CD4-positive, CD25-positive, alpha-beta regulatory T cell (primary cell): ENCODE results near the gene SLC2A4RG. TPM values are rescaled to one million over a fixed set of nuclear protein-coding genes. Genes with fewer than 3 reads are reported as not detected.

Source experiments
- ATAC-seq, 2 donors: fragments of 150-1000 bp; cut with Tn5 transposase; one replicate each; pipeline ENCODE4 v1.10.0; 2021; ENCODE audit warnings: low read depth in 2 of 2, moderate number of reproducible peaks in 2 of 2, moderate library complexity in 1 of 2
- DNase-seq, 3 donors: peaks; one replicate each; pipeline versions ENCODE4 v3.0.0 to v3.0.0-alpha.2; 2012 to 2022; ENCODE audit warnings: mixed read lengths in 1 of 3
- H3K27ac ChIP-seq: one replicate; pipeline ENCODE4 v1.7.0; 2013; ENCODE audit warnings: mild to moderate bottlenecking, low read length; ENCODE audit not compliant: insufficient read depth, poor library complexity, severe bottlenecking
- H3K27me3 ChIP-seq: one replicate; pipeline ENCODE4 v1.7.0; 2013; ENCODE audit warnings: low read length; ENCODE audit not compliant: control insufficient read depth, insufficient read depth
- H3K36me3 ChIP-seq: one replicate; pipeline ENCODE4 v1.7.0; 2013; ENCODE audit warnings: mild to moderate bottlenecking, low read length, moderate library complexity; ENCODE audit not compliant: control insufficient read depth, insufficient read depth
- H3K4me1 ChIP-seq: 2 replicates; pipeline ENCODE4 v1.7.0; 2013; ENCODE audit warnings: mild to moderate bottlenecking, low read length; ENCODE audit not compliant: insufficient read depth, control insufficient read depth, poor library complexity, severe bottlenecking
- H3K4me3 ChIP-seq: one replicate; pipeline ENCODE4 v1.7.0; 2013; ENCODE audit warnings: low read depth, mild to moderate bottlenecking, low read length, moderate library complexity
- H3K9me3 ChIP-seq, 2 experiments: 1 replicate in 1 of 2; 2 replicates in 1 of 2; pipeline ENCODE4 v1.7.0; 2013; ENCODE audit warnings: low read length in 2 of 2, mild to moderate bottlenecking in 1 of 2, moderate library complexity in 1 of 2; ENCODE audit not compliant: control insufficient read depth in 2 of 2
- H3K27ac Mint-ChIP-seq, 3 donors: one replicate each; pipeline ENCODE4 v1.8.0; 2020 to 2022; ENCODE audit warnings: mild to moderate bottlenecking in 3 of 3, mixed read lengths in 3 of 3, moderate library complexity in 2 of 3
- H3K27me3 Mint-ChIP-seq: one replicate; pipeline ENCODE4 v1.8.0; 2022; ENCODE audit warnings: mild to moderate bottlenecking, mixed read lengths
- H3K36me3 Mint-ChIP-seq: one replicate; pipeline ENCODE4 v1.8.0; 2020; ENCODE audit warnings: mixed read lengths
- H3K4me1 Mint-ChIP-seq, 4 donors: one replicate each; pipeline ENCODE4 v1.8.0; 2020 to 2022; ENCODE audit warnings: mixed read lengths in 4 of 4, mild to moderate bottlenecking in 1 of 4
- H3K4me3 Mint-ChIP-seq, 4 donors: one replicate each; pipeline ENCODE4 v1.8.0; 2020 to 2022; ENCODE audit warnings: mild to moderate bottlenecking in 4 of 4, mixed read lengths in 4 of 4, moderate library complexity in 3 of 4
- H3K9me3 Mint-ChIP-seq, 7 donors: one replicate each; pipeline ENCODE4 v1.8.0; 2020 to 2022; ENCODE audit warnings: mixed read lengths in 7 of 7, mild to moderate bottlenecking in 3 of 7, moderate library complexity in 2 of 7
- polyA plus RNA-seq, 4 donors: library from polyadenylated mRNA; unstranded; fragments of 300-500 nt; fragmentation: Illumina TruSeq; gene quantifications; one replicate each; pipeline ENCODE4 v1.2.3, GENCODE V29; 2021
- total RNA-seq: library from RNA; stranded (reverse); gene quantifications from one replicate; pipeline ENCODE4 v1.2.3, GENCODE V29; 2022

Gene SLC2A4RG
- total and polyA plus RNA-seq, 5 donors from 2014 or later, result 2.9 to 110 (median 4.8) TPM

DNA sequence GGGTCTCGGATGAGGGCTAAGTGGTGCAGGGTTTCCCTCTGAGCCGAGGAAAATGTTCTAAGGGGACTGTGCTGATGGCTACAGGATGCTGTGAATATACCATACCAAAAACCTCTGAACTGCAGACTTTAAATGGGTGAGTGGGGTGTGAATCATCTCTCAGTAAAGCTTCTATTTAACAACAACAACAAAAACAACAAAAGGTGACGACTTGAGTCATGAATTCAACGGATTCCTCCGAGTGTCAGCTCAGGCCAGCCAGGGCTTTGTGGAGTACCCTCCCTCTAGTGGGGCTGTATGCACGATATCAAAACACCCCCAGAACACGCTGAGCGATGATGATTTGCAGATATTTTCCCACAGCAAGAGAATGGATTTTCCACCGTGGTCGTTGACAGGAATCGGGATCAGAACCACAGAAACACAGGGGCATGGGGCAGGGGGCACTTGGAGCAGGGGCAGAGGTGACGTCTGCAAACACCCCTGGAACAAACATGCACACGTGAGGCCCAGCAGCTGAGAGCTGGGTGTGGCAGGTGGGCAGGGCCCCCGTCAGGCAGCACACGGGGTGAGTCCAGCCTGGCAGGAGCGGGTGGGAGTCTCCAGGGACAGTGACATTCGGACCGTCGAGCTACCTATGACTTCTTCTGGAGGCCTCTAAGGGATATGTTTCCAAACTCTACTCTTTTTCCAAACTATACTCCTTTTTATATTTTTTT lies 38.6 kb downstream of the SLC2A4RG start:
- Mint-ChIP-seq H3K27ac (peak overlapping the region in 1 of 3 donors; percentile 32), H3K36me3 (no peaks in the 10 kb centered on the region), H3K4me3 (no peak overlapping the region), H3K9me3 (peaks cover 0 to 1% (median 0%) of the 10 kb centered on the region in 7 donors), H3K4me1 (peaks cover 0 to 16% (median 6%) of the 10 kb centered on the region in 4 donors), H3K27me3 (no peaks in the 10 kb centered on the region)
- ATAC-seq (no peak), DNase-seq (no peak)
- H3K4me3 ChIP-seq, result no peak overlapping the region
- no peaks in the 10 kb centered on the region for H3K36me3 ChIP-seq
- H3K27me3 ChIP-seq, result no peaks in the 10 kb centered on the region
- no peak overlapping the region for H3K27ac ChIP-seq
- no peaks in the 10 kb centered on the region for H3K4me1 ChIP-seq
- H3K9me3 ChIP-seq, result no peaks in the 10 kb centered on the region

DNA sequence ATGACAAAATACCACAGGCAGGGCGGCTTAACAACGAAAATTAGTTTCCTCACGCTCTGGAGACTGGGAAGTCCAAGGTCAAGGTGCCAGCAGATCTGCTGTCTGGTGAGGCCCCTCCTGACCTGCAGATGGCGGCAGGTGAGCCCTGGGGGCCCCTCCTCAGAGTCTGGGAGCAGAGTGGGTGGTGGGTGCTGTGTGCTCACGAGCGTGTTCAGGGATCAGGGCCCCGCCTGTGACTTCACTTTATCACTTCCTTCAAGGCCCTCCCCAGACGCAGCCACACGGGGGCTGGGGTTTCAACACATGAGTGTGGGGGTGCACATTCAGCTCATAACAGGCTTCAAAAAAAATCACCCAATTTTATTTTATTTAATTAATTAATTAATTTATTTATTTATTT lies 39.3 kb downstream of the SLC2A4RG start:
- H3K9me3 Mint-ChIP-seq, result peaks cover 0 to 1% (median 0%) of the 10 kb centered on the region in 7 donors
- no peaks in the 10 kb centered on the region for H3K36me3 Mint-ChIP-seq
- no peak overlapping the region for H3K27ac Mint-ChIP-seq
- Histone ChIP-seq H3K36me3 (no peaks in the 10 kb centered on the region), H3K27ac (no peak overlapping the region), H3K9me3 (no peaks in the 10 kb centered on the region), H3K4me3 (no peak overlapping the region), H3K4me1 (no peaks in the 10 kb centered on the region), H3K27me3 (no peaks in the 10 kb centered on the region)
- ATAC-seq, result no peak
- H3K4me1 Mint-ChIP-seq, result peaks cover 0 to 16% (median 6%) of the 10 kb centered on the region in 4 donors
- DNase-seq, result no peak
- no peak overlapping the region for H3K4me3 Mint-ChIP-seq
- H3K27me3 Mint-ChIP-seq, result no peaks in the 10 kb centered on the region

DNA sequence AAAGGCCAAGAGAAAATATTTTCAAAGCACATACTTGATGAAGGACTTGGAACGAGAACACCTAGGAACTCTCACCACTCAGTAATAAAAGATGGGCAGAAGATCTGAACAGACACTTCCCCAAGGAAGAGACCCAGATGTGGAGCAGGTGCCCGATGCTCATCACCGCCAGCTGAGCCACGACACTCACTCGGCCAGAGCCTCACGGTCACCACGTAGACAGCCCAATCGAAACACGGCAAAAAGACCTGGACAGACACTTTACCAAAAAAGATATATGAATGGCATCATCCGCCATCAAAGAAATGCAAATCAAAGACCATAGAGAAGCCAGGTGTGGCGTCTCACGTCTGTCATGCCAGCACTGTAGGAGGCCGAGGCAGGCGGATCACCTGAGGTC lies 41.6 kb downstream of the SLC2A4RG start:
- H3K27ac Mint-ChIP-seq, result peak overlapping the region in 1 of 3 donors; percentile 81
- H3K4me3 ChIP-seq, result no peak overlapping the region
- no peak for DNase-seq
- H3K4me3 Mint-ChIP-seq, result peak overlapping the region in 1 of 4 donors; percentile 76
- no peaks in the 10 kb centered on the region for H3K9me3 ChIP-seq
- H3K4me1 ChIP-seq, result peaks cover 3% of the 10 kb centered on the region
- ATAC-seq, result no peak
- H3K27ac ChIP-seq, result no peak overlapping the region
- H3K9me3 Mint-ChIP-seq, result peaks cover 0 to 1% (median 0%) of the 10 kb centered on the region in 7 donors
- peaks cover 4% of the 10 kb centered on the region for H3K27me3 Mint-ChIP-seq
- H3K27me3 ChIP-seq, result no peaks in the 10 kb centered on the region
- peaks cover 0 to 10% (median 6%) of the 10 kb centered on the region in 4 donors for H3K4me1 Mint-ChIP-seq
- H3K36me3 ChIP-seq, result no peaks in the 10 kb centered on the region
- no peaks in the 10 kb centered on the region for H3K36me3 Mint-ChIP-seq

DNA sequence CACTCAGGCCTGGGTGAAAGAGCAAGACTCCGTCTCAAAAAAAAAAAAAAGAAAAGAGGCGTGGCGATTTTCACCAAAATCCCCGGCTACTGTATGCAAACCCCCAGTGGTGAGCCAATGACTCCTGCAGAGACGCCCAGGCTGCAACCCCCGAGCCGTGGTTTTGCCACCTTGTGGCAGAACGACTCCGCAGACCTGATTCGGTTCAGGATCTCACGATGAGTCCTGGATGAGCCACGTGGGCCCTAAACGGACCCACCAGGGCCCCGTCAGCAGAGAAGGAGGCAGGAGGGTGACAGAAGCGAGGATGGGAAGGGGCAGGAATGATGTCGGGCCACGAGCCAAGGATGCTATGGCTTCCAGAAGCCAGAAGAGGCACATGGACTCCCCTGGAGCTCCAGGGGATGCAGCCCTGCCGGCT lies 42.5 kb downstream of the SLC2A4RG start:
- Histone ChIP-seq H3K27ac (no peak overlapping the region), H3K4me1 (peaks cover 5% of the 10 kb centered on the region), H3K36me3 (no peaks in the 10 kb centered on the region), H3K27me3 (no peaks in the 10 kb centered on the region), H3K4me3 (no peak overlapping the region), H3K9me3 (no peaks in the 10 kb centered on the region)
- H3K4me1 Mint-ChIP-seq, result peaks cover 0 to 15% (median 6%) of the 10 kb centered on the region in 4 donors
- H3K36me3 Mint-ChIP-seq, result no peaks in the 10 kb centered on the region
- H3K27ac Mint-ChIP-seq, result peak overlapping the region; percentile 43 to 75 (median 64)
- peak; percentile 35 to 76 (median 62) for DNase-seq
- H3K4me3 Mint-ChIP-seq, result no peak overlapping the region
- H3K27me3 Mint-ChIP-seq, result peaks cover 5% of the 10 kb centered on the region
- peaks cover 0 to 2% (median 0%) of the 10 kb centered on the region in 7 donors for H3K9me3 Mint-ChIP-seq
- peak; percentile 34 to 58 for ATAC-seq

DNA sequence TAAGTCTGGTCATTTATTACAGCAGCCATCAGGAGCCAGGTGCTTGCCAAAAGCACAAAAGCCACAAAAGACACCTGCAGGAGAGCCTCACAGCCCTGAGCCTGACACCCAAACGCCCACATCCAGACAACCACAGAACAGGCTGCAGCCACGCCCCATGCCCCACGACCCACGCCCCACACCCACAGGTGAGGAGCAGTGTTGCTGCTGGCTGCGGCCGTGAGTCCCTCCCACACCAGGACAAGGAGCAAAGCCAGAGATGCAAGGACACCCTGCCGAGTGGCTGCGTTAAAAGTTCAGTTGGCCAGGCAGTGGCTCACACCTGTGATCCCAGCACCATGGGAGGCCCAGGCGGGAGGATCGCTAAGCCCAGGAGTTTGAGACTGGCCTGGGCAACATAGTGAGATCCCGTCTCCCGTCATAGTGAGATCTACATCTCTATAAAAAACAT lies 43.0 kb downstream of the SLC2A4RG start:
- no peaks in the 10 kb centered on the region for H3K27me3 ChIP-seq
- H3K36me3 ChIP-seq, result no peaks in the 10 kb centered on the region
- Mint-ChIP-seq H3K27me3 (peaks cover 7% of the 10 kb centered on the region), H3K4me1 (peaks cover 0 to 15% (median 6%) of the 10 kb centered on the region in 4 donors), H3K4me3 (no peak overlapping the region), H3K36me3 (no peaks in the 10 kb centered on the region), H3K27ac (peak overlapping the region in 2 of 3 donors; percentile 43 to 75), H3K9me3 (peaks cover 0 to 1% (median 0%) of the 10 kb centered on the region in 7 donors)
- H3K4me1 ChIP-seq, result peaks cover 5% of the 10 kb centered on the region
- DNase-seq (peak in 1 of 3 donors; percentile 11), ATAC-seq (no peak)
- H3K27ac ChIP-seq, result no peak overlapping the region
- H3K4me3 ChIP-seq, result no peak overlapping the region
- H3K9me3 ChIP-seq, result no peaks in the 10 kb centered on the region

DNA sequence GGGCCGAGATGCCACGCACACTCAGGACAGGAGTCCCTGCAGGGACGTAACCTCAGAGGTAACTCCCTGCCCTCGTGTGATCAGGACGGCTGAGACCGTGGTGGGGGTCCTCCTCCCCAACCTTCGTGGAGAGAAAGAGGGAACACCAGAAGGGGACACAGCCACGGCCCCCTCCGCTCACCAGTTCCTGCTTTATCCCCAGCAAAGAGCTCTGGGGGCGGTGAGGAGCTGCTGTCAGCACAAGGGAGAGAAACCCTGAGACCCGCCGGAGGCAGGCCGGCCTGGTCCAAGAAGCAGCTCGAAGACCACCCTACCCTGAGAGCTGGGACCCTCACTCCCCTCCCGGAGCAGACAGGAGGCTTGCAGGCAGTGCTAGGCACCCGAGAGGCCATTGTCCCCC lies 44.4 kb downstream of the SLC2A4RG start:
- Mint-ChIP-seq H3K4me1 (peaks cover 0 to 15% (median 6%) of the 10 kb centered on the region in 4 donors), H3K4me3 (no peak overlapping the region), H3K27ac (no peak overlapping the region), H3K27me3 (peaks cover 12% of the 10 kb centered on the region), H3K36me3 (no peaks in the 10 kb centered on the region), H3K9me3 (peaks cover 0 to 1% (median 0%) of the 10 kb centered on the region in 7 donors)
- H3K27ac ChIP-seq, result no peak overlapping the region
- no peaks in the 10 kb centered on the region for H3K9me3 ChIP-seq
- no peaks in the 10 kb centered on the region for H3K27me3 ChIP-seq
- no peak overlapping the region for H3K4me3 ChIP-seq
- H3K4me1 ChIP-seq, result peaks cover 5% of the 10 kb centered on the region
- H3K36me3 ChIP-seq, result no peaks in the 10 kb centered on the region
- DNase-seq, result no peak
- ATAC-seq, result no peak

DNA sequence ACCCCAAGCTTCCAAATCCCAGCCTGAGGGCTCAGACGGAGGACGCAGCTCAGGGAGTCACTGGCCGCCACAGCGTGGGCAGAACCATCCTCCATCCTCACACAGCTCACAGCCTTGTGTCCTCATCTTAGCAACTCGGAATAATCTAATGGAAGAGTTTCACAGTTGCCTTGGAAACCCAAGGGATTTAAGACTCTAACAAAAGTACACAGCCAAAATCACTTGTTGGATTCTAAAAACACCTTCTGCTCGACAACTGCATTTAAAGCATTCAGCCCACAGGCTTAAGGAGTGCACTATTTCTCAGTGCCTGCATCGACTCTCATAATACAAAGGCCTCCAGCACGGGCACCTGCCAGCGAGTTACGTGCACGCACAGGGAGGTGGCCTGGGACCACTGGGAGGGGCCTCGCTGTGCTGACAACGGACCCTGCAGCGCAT lies 46.1 kb downstream of the SLC2A4RG start:
- H3K27me3 ChIP-seq, result no peaks in the 10 kb centered on the region
- DNase-seq (no peak), ATAC-seq (no peak)
- H3K9me3 ChIP-seq, result no peaks in the 10 kb centered on the region
- no peak overlapping the region for H3K27ac Mint-ChIP-seq
- no peak overlapping the region for H3K4me3 ChIP-seq
- no peak overlapping the region for H3K4me3 Mint-ChIP-seq
- no peak overlapping the region for H3K27ac ChIP-seq
- H3K4me1 Mint-ChIP-seq, result peaks cover 0 to 15% (median 6%) of the 10 kb centered on the region in 4 donors
- H3K9me3 Mint-ChIP-seq, result peaks cover 0 to 1% (median 0%) of the 10 kb centered on the region in 7 donors
- peaks cover 5% of the 10 kb centered on the region for H3K4me1 ChIP-seq
- H3K27me3 Mint-ChIP-seq, result peaks cover 12% of the 10 kb centered on the region
- H3K36me3 ChIP-seq, result no peaks in the 10 kb centered on the region
- H3K36me3 Mint-ChIP-seq, result no peaks in the 10 kb centered on the region
